GM18502 (cell line): ENCODE results near the gene RPA3.

Experiments used
- ATAC-seq: cut with Tn5 transposase; IDR thresholded peaks from one replicate; pipeline ENCODE4 v1.9.1; 2021; ENCODE audit warnings: mild to moderate bottlenecking; ENCODE audit not compliant: unreplicated experiment, poor library complexity

The RPA3 gene

GRCh38 chr7:7718492-7718891 is at the start of gene RPA3:
RPA3 (minus strand) TSS chr7:7718607; CDS start chr7:7640418, 78,189 bp downstream.
- ATAC-seq: no peak

- no peak for ATAC-seq
Measured at GRCh38 chr7:7766671-7767070, 48.3 kb upstream of the RPA3 start.

- ATAC-seq: peak; percentile 59
Measured at GRCh38 chr7:7765422-7765821, 47.0 kb upstream of the RPA3 start.

- ATAC-seq: no peak
Measured at GRCh38 chr7:7764520-7765396, 46.4 kb upstream of the RPA3 start.

- ATAC-seq: peak; percentile 66
Measured at GRCh38 chr7:7761974-7762779, 43.8 kb upstream of the RPA3 start.

GRCh38 chr7:7761340-7761973 is 43.0 kb upstream of the RPA3 start:
- peak; percentile 32 for ATAC-seq

- ATAC-seq: no peak
Measured at GRCh38 chr7:7757576-7757975, 39.2 kb upstream of the RPA3 start.

- ATAC-seq: no peak
Measured at GRCh38 chr7:7756577-7756976, 38.2 kb upstream of the RPA3 start.

GRCh38 chr7:7751243-7752092 is 33.1 kb upstream of the RPA3 start:
- ATAC-seq: no peak

GRCh38 chr7:7750571-7751242 is 32.3 kb upstream of the RPA3 start:
- ATAC-seq: no peak

- ATAC-seq: no peak
Measured at GRCh38 chr7:7746458-7746857, 28.1 kb upstream of the RPA3 start.

- ATAC-seq: no peak
Measured at GRCh38 chr7:7745966-7746365, 27.6 kb upstream of the RPA3 start.

GRCh38 chr7:7745258-7745657 is 26.9 kb upstream of the RPA3 start:
- no peak for ATAC-seq

GRCh38 chr7:7742223-7742622 is 23.8 kb upstream of the RPA3 start:
- no peak for ATAC-seq

GRCh38 chr7:7740037-7740355 is 21.6 kb upstream of the RPA3 start:
- no peak for ATAC-seq

- no peak for ATAC-seq
Measured at GRCh38 chr7:7739204-7740036, 21.0 kb upstream of the RPA3 start.

GRCh38 chr7:7738622-7739021 is 20.2 kb upstream of the RPA3 start:
- no peak for ATAC-seq

GRCh38 chr7:7738177-7738576 is 19.8 kb upstream of the RPA3 start:
- ATAC-seq: no peak

- ATAC-seq: no peak
Measured at GRCh38 chr7:7737674-7738073, 19.3 kb upstream of the RPA3 start.
